ENCODE data around the gene MFSD12.

DNA sequence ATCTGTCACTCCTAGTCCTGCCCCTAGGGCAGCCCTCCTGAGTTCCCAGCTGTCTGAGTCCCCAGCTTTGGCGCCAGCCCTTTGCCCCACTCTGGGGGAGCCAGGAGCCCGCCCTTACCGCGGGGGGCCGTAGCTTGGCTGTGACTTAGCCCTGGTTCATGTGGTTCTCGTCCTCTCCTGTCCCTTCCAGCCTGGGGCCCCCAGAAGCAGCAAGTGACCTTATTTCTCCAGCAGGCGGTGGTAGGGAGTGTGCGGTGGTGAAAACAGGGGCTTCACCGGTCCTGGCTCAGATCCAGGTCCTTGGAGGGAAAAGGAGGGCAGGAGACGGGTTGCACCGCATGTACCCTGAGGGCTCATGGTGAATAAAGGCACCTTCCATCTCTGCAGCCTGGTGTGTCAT lies 35.8 kb upstream of the MFSD12 start:
- TF ChIP-seq, protein P1, sequence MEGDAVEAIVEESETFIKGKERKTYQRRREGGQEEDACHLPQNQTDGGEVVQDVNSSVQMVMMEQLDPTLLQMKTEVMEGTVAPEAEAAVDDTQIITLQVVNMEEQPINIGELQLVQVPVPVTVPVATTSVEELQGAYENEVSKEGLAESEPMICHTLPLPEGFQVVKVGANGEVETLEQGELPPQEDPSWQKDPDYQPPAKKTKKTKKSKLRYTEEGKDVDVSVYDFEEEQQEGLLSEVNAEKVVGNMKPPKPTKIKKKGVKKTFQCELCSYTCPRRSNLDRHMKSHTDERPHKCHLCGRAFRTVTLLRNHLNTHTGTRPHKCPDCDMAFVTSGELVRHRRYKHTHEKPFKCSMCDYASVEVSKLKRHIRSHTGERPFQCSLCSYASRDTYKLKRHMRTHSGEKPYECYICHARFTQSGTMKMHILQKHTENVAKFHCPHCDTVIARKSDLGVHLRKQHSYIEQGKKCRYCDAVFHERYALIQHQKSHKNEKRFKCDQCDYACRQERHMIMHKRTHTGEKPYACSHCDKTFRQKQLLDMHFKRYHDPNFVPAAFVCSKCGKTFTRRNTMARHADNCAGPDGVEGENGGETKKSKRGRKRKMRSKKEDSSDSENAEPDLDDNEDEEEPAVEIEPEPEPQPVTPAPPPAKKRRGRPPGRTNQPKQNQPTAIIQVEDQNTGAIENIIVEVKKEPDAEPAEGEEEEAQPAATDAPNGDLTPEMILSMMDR (IDR thresholded peaks at IDR 0.05; ENCODE audit: poor library complexity, severe bottlenecking), result no peak
- no peak for TF ChIP-seq EP300 (conservative IDR thresholded peaks at IDR 0.05; ENCODE audit: poor library complexity, severe bottlenecking)
